ENCODE measurements around the gene CLCN2. TPM values are rescaled to one million over a fixed set of nuclear protein-coding genes. Genes with fewer than 3 reads are reported as not detected.

Gene CLCN2
- total RNA-seq, 1 donor from 2014 or later: 16.9 TPM

DNA sequence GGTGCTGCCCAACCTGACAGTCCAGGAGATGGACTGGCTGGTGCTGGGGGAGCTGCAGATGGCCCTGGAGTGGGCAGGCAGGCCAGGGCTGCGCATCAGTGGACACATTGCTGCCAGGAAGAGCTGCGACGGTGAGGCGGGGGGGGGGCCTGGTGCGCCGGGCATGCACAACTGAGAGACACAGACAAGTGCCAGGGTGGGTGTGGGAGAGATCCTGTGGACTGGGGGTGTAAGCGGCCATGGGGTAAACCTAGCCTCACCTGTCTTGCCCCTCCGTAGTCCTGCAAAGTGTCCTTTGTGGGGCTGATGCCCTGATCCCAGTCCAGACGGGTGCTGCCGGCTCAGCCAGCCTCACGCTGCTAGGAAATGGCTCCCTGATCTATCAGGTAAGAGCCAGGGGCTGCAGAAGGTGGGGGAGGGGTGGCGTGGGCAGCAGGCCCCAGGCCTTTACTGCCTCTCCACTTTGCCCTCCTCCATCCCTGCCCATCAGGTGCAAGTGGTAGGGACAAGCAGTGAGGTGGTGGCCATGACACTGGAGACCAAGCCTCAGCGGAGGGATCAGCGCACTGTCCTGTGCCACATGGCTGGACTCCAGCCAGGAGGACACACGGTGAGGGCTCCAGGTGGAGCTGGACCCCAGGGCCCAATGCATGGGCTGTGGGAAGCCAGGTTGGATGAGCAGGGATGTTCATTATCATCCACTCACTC lies 21.8 kb upstream of the CLCN2 start:
- DNase-seq (ENCODE audit: low spot score in 2 of 2, unreplicated experiment in 2 of 2): no peak
- Mint-ChIP-seq H3K36me3 (no peaks in the 10 kb centered on the region), H3K9me3 (no peaks in the 10 kb centered on the region), H3K4me1 (peaks cover 13% of the 10 kb centered on the region), H3K27ac (no peak overlapping the region), H3K4me3 (no peak overlapping the region), H3K27me3 (ENCODE audit: low read depth) (peaks cover 37% of the 10 kb centered on the region)
- TF ChIP-seq CTCF (IDR thresholded peaks at IDR 0.05; ENCODE audit: unreplicated experiment): no peak

- no peak overlapping the region for H3K4me3 Mint-ChIP-seq
These were observed 21.1 kb upstream of the CLCN2 start for GRCh38 chr3:184382326-184383032.

DNA sequence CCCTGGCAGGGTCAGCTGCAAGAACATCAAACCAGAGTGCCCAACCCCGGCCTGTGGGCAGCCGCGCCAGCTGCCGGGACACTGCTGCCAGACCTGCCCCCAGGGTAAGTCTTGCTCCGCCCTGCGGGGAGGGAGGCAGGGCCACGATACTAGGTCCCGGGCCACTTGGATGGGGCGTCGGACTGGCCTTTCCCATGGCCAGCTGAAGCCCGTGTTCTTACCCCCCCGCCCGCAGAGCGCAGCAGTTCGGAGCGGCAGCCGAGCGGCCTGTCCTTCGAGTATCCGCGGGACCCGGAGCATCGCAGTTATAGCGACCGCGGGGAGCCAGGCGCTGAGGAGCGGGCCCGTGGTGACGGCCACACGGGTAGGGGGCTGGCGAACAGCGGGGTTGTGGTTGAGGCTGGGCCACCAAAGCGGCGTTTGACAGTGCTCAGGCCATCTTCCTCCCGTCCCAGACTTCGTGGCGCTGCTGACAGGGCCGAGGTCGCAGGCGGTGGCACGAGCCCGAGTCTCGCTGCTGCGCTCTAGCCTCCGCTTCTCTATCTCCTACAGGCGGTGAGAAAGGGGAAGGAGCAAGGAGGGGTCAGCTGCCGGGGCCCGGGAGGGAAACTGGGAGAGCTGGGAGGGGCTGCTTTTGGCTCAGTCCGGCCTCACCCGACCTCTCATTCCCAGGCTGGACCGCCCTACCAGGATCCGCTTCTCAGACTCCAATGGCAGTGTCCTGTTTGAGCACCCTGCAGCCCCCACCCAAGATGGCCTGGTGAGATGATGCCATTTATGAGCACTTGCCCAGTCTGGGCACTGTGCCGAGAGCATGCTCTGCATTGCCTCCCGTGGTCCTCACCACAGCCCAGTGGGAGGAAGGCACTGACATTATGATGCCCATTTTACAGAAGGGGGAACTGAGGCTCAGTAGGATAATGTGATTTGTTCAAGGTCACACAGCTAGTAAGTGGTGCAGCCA lies 20.1 kb upstream of the CLCN2 start:
- Mint-ChIP-seq H3K4me1 (peaks cover 13% of the 10 kb centered on the region), H3K9me3 (no peaks in the 10 kb centered on the region), H3K27ac (no peak overlapping the region), H3K36me3 (no peaks in the 10 kb centered on the region), H3K27me3 (ENCODE audit: low read depth) (peaks cover 37% of the 10 kb centered on the region), H3K4me3 (peak overlapping the region; percentile 55)
- TF ChIP-seq CTCF (IDR thresholded peaks at IDR 0.05; ENCODE audit: unreplicated experiment): no peak
- DNase-seq (ENCODE audit: low spot score in 2 of 2, unreplicated experiment in 2 of 2): no peak

More at GRCh38 chr3:184382326-184383032, 21.1 kb upstream of the CLCN2 start:
- H3K4me1 Mint-ChIP-seq: peaks cover 13% of the 10 kb centered on the region
- H3K9me3 Mint-ChIP-seq: no peaks in the 10 kb centered on the region
- TF ChIP-seq CTCF (IDR thresholded peaks at IDR 0.05; ENCODE audit: unreplicated experiment): no peak
- no peak for DNase-seq (ENCODE audit: low spot score in 2 of 2, unreplicated experiment in 2 of 2)
- no peak overlapping the region for H3K27ac Mint-ChIP-seq
- H3K36me3 Mint-ChIP-seq: no peaks in the 10 kb centered on the region
- peaks cover 37% of the 10 kb centered on the region for H3K27me3 Mint-ChIP-seq (ENCODE audit: low read depth)

GRCh38 chr3:184380627-184381260 lies 19.3 kb upstream of the CLCN2 start:
- TF ChIP-seq CTCF (IDR thresholded peaks at IDR 0.05; ENCODE audit: unreplicated experiment): no peak
- DNase-seq (ENCODE audit: low spot score in 2 of 2, unreplicated experiment in 2 of 2): no peak
- Mint-ChIP-seq H3K36me3 (no peaks in the 10 kb centered on the region), H3K4me1 (peaks cover 13% of the 10 kb centered on the region), H3K9me3 (no peaks in the 10 kb centered on the region), H3K27me3 (ENCODE audit: low read depth) (peaks cover 42% of the 10 kb centered on the region), H3K27ac (no peak overlapping the region), H3K4me3 (peak overlapping the region; percentile 55)

GRCh38 chr3:184380185-184380626 lies 18.8 kb upstream of the CLCN2 start:
- peaks cover 47% of the 10 kb centered on the region for H3K27me3 Mint-ChIP-seq (ENCODE audit: low read depth)
- no peak overlapping the region for H3K27ac Mint-ChIP-seq
- H3K4me3 Mint-ChIP-seq: no peak overlapping the region
- DNase-seq (ENCODE audit: low spot score in 2 of 2, unreplicated experiment in 2 of 2): peak; percentile 56 to 62
- no peak for TF ChIP-seq CTCF (IDR thresholded peaks at IDR 0.05; ENCODE audit: unreplicated experiment)
- no peaks in the 10 kb centered on the region for H3K36me3 Mint-ChIP-seq
- no peaks in the 10 kb centered on the region for H3K9me3 Mint-ChIP-seq
- H3K4me1 Mint-ChIP-seq: peaks cover 13% of the 10 kb centered on the region

Data from mesothelial cell of epicardium (in vitro differentiated cells).